GM12878 (cell line): ENCODE results near the gene RPL29. TPM values are rescaled to one million over a fixed set of nuclear protein-coding genes. Genes with fewer than 3 reads are reported as not detected.

Experiments
- ATAC-seq: fragments of 200-7000 bp; cut with Tn5 transposase; 3 replicates; pipeline ENCODE4 v1.9.1; 2020; ENCODE audit warnings: mild to moderate bottlenecking, moderate library complexity
- BruUV-seq: library from RNA; stranded (reverse); fragments of 400-500 nt; replicated peaks from 2 replicates; lab custom pipeline; 2021; lab: Mats Ljungman, UMichigan
- CTCF ChIA-PET: fragments of 300-600 bp; sonication (Branson Sonifier 250); formaldehyde crosslinking; extraction: SDS; loops from one replicate; lab custom pipeline; 2021; ENCODE audit warnings: inconsistent platforms; lab: Yijun Ruan, JAX
- POLR2A ChIA-PET: fragments of 350-600 bp; formaldehyde crosslinking; extraction: SDS; loops from one replicate; lab custom pipeline; 2021; ENCODE audit warnings: inconsistent platforms; lab: Charles Lee
- RAD21 ChIA-PET: fragments of 300-600 bp; sonication (Branson Sonifier 250); formaldehyde crosslinking; loops from one replicate; lab custom pipeline; 2023; ENCODE audit warnings: antibody characterized with exemption; ENCODE audit not compliant: unreplicated experiment; lab: Charles Lee
- SMC1A ChIA-PET: fragments of 300-600 bp; sonication (Branson Sonifier 250); formaldehyde crosslinking; loops from one replicate; lab custom pipeline; 2023; ENCODE audit not compliant: unreplicated experiment, uncharacterized antibody; lab: Charles Lee
- DNase-seq: peaks from one replicate; pipeline ENCODE4 v3.0.0-alpha.2; 2011; ENCODE audit warnings: low read depth, low spot score
- FAIRE-seq: peaks from 3 replicates; lab custom pipeline; 2011; peaks lifted over from hg19 to GRCh38; lab: Jason Lieb, UNC
- H2AFZ ChIP-seq: 2 replicates; pipeline ENCODE4 v1.6.0; 2011; ENCODE audit warnings: low read depth, low read length, control low read depth; ENCODE audit not compliant: control insufficient read depth
- H3K27ac ChIP-seq: 2 replicates; pipeline ENCODE4 v1.5.1; 2011; ENCODE audit warnings: control low read depth; ENCODE audit not compliant: control insufficient read depth, insufficient read depth
- H3K27me3 ChIP-seq, 2 experiments: replicated peaks in 1 of 2; 2 replicates each; pipeline versions ENCODE4 v1.6.0 to v1.6.1; 2011; ENCODE audit warnings: low read length in 1 of 2; ENCODE audit not compliant: control insufficient read depth in 2 of 2, insufficient read depth in 2 of 2
- H3K36me3 ChIP-seq, 2 experiments: 2 replicates each; pipeline ENCODE4 v1.5.1; 2011; ENCODE audit warnings: low read length in 1 of 2; ENCODE audit not compliant: control insufficient read depth in 2 of 2, insufficient read depth in 2 of 2
- H3K4me1 ChIP-seq: 2 replicates; pipeline ENCODE4 v1.6.1; 2011; ENCODE audit warnings: mild to moderate bottlenecking, low read length, moderate library complexity, mixed read lengths; ENCODE audit not compliant: control insufficient read depth, insufficient read depth
- H3K4me2 ChIP-seq: 2 replicates; pipeline ENCODE4 v1.6.0; 2011; ENCODE audit warnings: control low read depth; ENCODE audit not compliant: control insufficient read depth, insufficient read depth
- H3K4me3 ChIP-seq: fragments of 200-600 bp; sonication (generic); 2 replicates; pipeline ENCODE4 v1.5.1; 2016
- H3K79me2 ChIP-seq: 2 replicates; pipeline ENCODE4 v1.6.0; 2011; ENCODE audit warnings: low read length; ENCODE audit not compliant: control insufficient read depth, insufficient read depth
- H3K9ac ChIP-seq: 2 replicates; pipeline ENCODE4 v1.8.0; 2011; ENCODE audit warnings: low read length, control low read depth, mixed read lengths; ENCODE audit not compliant: control insufficient read depth, insufficient read depth
- H3K9me3 ChIP-seq: replicated peaks from 3 replicates; pipeline ENCODE4 v1.5.1; 2011; ENCODE audit warnings: mild to moderate bottlenecking, low read length; ENCODE audit not compliant: control insufficient read depth, insufficient read depth
- H4K20me1 ChIP-seq: 2 replicates; pipeline ENCODE4 v1.6.0; 2011; ENCODE audit not compliant: control insufficient read depth, insufficient read depth
- ASH2L ChIP-seq: fragments of 300-600, 200-600 bp; sonication (generic); IDR thresholded peaks from 2 replicates; pipeline ENCODE4 v1.6.1; 2017; ENCODE audit warnings: low read depth, mild to moderate bottlenecking, borderline replicate concordance
- BMI1 ChIP-seq: fragments of 450-650 bp; IDR thresholded peaks from 2 replicates; pipeline ENCODE4 v1.6.1; 2016; ENCODE audit warnings: mild to moderate bottlenecking, moderate library complexity, borderline replicate concordance
- CREM ChIP-seq: IDR thresholded peaks from 2 replicates; pipeline ENCODE4 v1.6.1; 2014; ENCODE audit warnings: antibody characterized with exemption, low read depth
- EED ChIP-seq: sonication (generic); IDR thresholded peaks from 2 replicates; pipeline ENCODE4 v1.6.1; 2016; ENCODE audit warnings: antibody characterized with exemption, low read depth
- LARP7 ChIP-seq: fragments of 450-650 bp; IDR thresholded peaks from 2 replicates; pipeline ENCODE4 v1.6.1; 2017; ENCODE audit warnings: mild to moderate bottlenecking
- PAX8 ChIP-seq: fragments of 450-650 bp; IDR thresholded peaks from 2 replicates; pipeline ENCODE4 v1.6.1; 2017; ENCODE audit warnings: mild to moderate bottlenecking, moderate library complexity
- RB1 ChIP-seq: fragments of 450-650 bp; formaldehyde crosslinking; IDR thresholded peaks from 2 replicates; pipeline ENCODE4 v1.6.1; 2017; ENCODE audit warnings: mild to moderate bottlenecking, borderline replicate concordance
- RELA ChIP-seq: fragments of 450-650 bp; IDR thresholded peaks from 2 replicates; pipeline ENCODE4 v1.8.0; 2014; ENCODE audit warnings: borderline replicate concordance; ENCODE audit not compliant: partially characterized antibody
- SMC3 ChIP-seq: IDR thresholded peaks from 2 replicates; pipeline ENCODE4 v1.6.1; 2011; ENCODE audit warnings: low read length, improper control_type of control experiment, borderline replicate concordance
- SREBF1 ChIP-seq: IDR thresholded peaks from 2 replicates; pipeline ENCODE4 v1.6.1; 2012; ENCODE audit warnings: mild to moderate bottlenecking, low read length
- SUZ12 ChIP-seq: fragments of 200-600 bp; sonication (generic); IDR thresholded peaks from one replicate; pipeline ENCODE4 v1.6.1; 2018; ENCODE audit warnings: antibody characterized with exemption, mild to moderate bottlenecking; ENCODE audit not compliant: unreplicated experiment
- TCF3 ChIP-seq: IDR thresholded peaks from 2 replicates; pipeline ENCODE4 v1.6.1; 2012; ENCODE audit warnings: low read depth, mild to moderate bottlenecking, low read length, borderline replicate concordance; ENCODE audit not compliant: insufficient read depth
- YBX1 ChIP-seq: fragments of 450-650 bp; IDR thresholded peaks from 2 replicates; pipeline ENCODE4 v1.6.1; 2016; ENCODE audit warnings: antibody characterized with exemption
- WGBS: methylation state at CpG from one replicate; pipeline ENCODE4 v1.1.6; 2016; ENCODE audit warnings: low lambda C conversion rate; ENCODE audit not compliant: insufficient replicate concordance, insufficient coverage; ENCODE audit errors: missing lambda C conversion rate; 5-methylcytosine and 5-hydroxymethylcytosine counted together
- in situ Hi-C: fragments of 300-500 bp; cut with MboI; formaldehyde crosslinking; loops from 9 replicates; pipeline ENCODE4 v1.14.3; 2018; ENCODE audit warnings: mixed read lengths
- intact Hi-C: fragments of 100-400 bp; cut with micrococcal nuclease; formaldehyde crosslinking; loops from one replicate; pipeline ENCODE4 v1.14.2; 2022; ENCODE audit not compliant: unreplicated experiment
- polyA plus RNA-seq, 11 experiments: library from polyadenylated mRNA; depleted of rRNA in 4 of 11; unstranded in 6 of 11; stranded (reverse) in 5 of 11; fragments of >200 nt; fragmentation: Nextera tagmentation in 4 of 11; fragmentation: Illumina TruSeq in 1 of 11; extraction: Ambion mirVana in 4 of 11; extraction: Trizol in 1 of 11; gene quantifications; 1 replicate in 1 of 11; 2 replicates in 10 of 11; pipeline versions ENCODE4 v1.2.1 to v1.2.3, GENCODE V29; 2011 to 2016; ENCODE audit warnings: inconsistent platforms in 2 of 11, missing spikeins in 2 of 11, low read depth in 1 of 11
- total RNA-seq, 4 experiments: library from RNA; depleted of rRNA in 3 of 4; stranded (reverse); fragments of >200 nt in 3 of 4; fragmentation: Illumina TruSeq in 1 of 4; extraction: Trizol in 1 of 4; gene quantifications; 2 replicates each; pipeline versions ENCODE4 v1.2.1 to v1.2.3, GENCODE V29; 2013 to 2021
- TF ChIP-seq, protein P1 (sequence below): fragments of 150-350 bp; IDR thresholded peaks from 2 replicates; pipeline ENCODE4 v1.6.1; 2016; ENCODE audit warnings: low read depth, low read length
- TF ChIP-seq, protein P2 (sequence below): fragments of 150-350 bp; IDR thresholded peaks from 2 replicates; pipeline ENCODE4 v1.6.1; 2014; ENCODE audit warnings: mild to moderate bottlenecking, low read depth, low read length

Gene RPL29
- total and polyA plus RNA-seq, 10 of the 15 experiments (the other 5 are each of a cell fraction or from before 2014, with no cell fraction given), result 1,053 to 2,477 (median 1,657) TPM

DNA sequence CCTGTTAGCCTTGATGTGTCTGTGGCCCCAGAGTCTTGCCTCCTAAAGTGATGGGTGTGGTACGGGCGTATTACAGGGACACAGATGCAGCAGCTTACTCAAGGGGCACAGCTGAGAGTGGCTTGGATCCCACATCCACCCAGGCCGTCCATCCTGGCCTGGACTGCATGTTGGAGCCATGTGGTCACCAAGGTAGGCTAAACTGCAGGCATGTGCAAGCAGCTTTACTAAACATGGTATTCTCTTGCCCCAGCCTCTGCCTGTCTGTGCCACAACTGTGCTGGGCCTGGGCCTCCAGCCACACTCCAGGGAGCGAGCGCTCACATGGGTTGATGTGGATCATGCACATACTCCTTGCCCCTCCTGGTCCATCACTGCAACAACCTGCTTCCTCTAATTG, 46.6 kb downstream of the RPL29 start:
- no TSS peak for BruUV-seq
- ChIA-PET SMC1A (no interaction called here), CTCF (no interaction called here), POLR2A (no interaction called here), RAD21 (no interaction called here)
- peaks cover 0 to 2% of the 10 kb centered on the region in 2 experiments; a peak in 1 of 4 replicates for H3K36me3 ChIP-seq
- in situ Hi-C loops, result no loop called here
- H3K9me3 ChIP-seq, result no peaks in the 10 kb centered on the region
- H4K20me1 ChIP-seq, result no peaks in the 10 kb centered on the region
- H3K4me1 ChIP-seq, result no peaks in the 10 kb centered on the region
- no peak overlapping the region for H3K27ac ChIP-seq
- H3K4me2 ChIP-seq, result no peak overlapping the region
- H3K27me3 ChIP-seq, result peaks cover 0 to 2% of the 10 kb centered on the region in 2 experiments; a peak in 1 of 4 replicates
- no peak overlapping the region for H3K4me3 ChIP-seq
- intact Hi-C loops, result no loop called here
- no peak for FAIRE-seq
- H3K9ac ChIP-seq, result no peak overlapping the region
- 96% methylated on average over 5 of the region's 5 CpGs for WGBS
- H2AFZ ChIP-seq, result no peak overlapping the region
- no peaks in the 10 kb centered on the region for H3K79me2 ChIP-seq
- DNase-seq, result no peak
- no peak for ATAC-seq
- TF ChIP-seq SMC3, result no peak
- TF ChIP-seq RB1, result no peak
- no peak for TF ChIP-seq SREBF1
- TF ChIP-seq, protein P1, sequence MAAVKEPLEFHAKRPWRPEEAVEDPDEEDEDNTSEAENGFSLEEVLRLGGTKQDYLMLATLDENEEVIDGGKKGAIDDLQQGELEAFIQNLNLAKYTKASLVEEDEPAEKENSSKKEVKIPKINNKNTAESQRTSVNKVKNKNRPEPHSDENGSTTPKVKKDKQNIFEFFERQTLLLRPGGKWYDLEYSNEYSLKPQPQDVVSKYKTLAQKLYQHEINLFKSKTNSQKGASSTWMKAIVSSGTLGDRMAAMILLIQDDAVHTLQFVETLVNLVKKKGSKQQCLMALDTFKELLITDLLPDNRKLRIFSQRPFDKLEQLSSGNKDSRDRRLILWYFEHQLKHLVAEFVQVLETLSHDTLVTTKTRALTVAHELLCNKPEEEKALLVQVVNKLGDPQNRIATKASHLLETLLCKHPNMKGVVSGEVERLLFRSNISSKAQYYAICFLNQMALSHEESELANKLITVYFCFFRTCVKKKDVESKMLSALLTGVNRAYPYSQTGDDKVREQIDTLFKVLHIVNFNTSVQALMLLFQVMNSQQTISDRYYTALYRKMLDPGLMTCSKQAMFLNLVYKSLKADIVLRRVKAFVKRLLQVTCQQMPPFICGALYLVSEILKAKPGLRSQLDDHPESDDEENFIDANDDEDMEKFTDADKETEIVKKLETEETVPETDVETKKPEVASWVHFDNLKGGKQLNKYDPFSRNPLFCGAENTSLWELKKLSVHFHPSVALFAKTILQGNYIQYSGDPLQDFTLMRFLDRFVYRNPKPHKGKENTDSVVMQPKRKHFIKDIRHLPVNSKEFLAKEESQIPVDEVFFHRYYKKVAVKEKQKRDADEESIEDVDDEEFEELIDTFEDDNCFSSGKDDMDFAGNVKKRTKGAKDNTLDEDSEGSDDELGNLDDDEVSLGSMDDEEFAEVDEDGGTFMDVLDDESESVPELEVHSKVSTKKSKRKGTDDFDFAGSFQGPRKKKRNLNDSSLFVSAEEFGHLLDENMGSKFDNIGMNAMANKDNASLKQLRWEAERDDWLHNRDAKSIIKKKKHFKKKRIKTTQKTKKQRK, result no peak
- no peak for TF ChIP-seq YBX1
- no peak for TF ChIP-seq TCF3
- no peak for TF ChIP-seq EED
- TF ChIP-seq BMI1, result no peak
- no peak for TF ChIP-seq LARP7
- no peak for TF ChIP-seq PAX8
- no peak for TF ChIP-seq ASH2L
- TF ChIP-seq RELA, result no peak
- TF ChIP-seq, protein P2, sequence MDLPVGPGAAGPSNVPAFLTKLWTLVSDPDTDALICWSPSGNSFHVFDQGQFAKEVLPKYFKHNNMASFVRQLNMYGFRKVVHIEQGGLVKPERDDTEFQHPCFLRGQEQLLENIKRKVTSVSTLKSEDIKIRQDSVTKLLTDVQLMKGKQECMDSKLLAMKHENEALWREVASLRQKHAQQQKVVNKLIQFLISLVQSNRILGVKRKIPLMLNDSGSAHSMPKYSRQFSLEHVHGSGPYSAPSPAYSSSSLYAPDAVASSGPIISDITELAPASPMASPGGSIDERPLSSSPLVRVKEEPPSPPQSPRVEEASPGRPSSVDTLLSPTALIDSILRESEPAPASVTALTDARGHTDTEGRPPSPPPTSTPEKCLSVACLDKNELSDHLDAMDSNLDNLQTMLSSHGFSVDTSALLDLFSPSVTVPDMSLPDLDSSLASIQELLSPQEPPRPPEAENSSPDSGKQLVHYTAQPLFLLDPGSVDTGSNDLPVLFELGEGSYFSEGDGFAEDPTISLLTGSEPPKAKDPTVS, result no peak
- TF ChIP-seq CREM, result no peak
- TF ChIP-seq SUZ12, result no peak
- TF ChIP-seq, all 136 proteins: peak for 0
